ENCODE measurements around the gene ZNF711. TPM values are rescaled to one million over a fixed set of nuclear protein-coding genes. Genes with fewer than 3 reads are reported as not detected.
"Not testable (repeated sequence)": the region's sequence is repeated elsewhere in the genome, so short reads cannot be mapped to it uniquely, and the experiment has no call there.

ZNF711 gene
- under 1 TPM; 0.16 to 0.32 TPM for total RNA-seq

DNA sequence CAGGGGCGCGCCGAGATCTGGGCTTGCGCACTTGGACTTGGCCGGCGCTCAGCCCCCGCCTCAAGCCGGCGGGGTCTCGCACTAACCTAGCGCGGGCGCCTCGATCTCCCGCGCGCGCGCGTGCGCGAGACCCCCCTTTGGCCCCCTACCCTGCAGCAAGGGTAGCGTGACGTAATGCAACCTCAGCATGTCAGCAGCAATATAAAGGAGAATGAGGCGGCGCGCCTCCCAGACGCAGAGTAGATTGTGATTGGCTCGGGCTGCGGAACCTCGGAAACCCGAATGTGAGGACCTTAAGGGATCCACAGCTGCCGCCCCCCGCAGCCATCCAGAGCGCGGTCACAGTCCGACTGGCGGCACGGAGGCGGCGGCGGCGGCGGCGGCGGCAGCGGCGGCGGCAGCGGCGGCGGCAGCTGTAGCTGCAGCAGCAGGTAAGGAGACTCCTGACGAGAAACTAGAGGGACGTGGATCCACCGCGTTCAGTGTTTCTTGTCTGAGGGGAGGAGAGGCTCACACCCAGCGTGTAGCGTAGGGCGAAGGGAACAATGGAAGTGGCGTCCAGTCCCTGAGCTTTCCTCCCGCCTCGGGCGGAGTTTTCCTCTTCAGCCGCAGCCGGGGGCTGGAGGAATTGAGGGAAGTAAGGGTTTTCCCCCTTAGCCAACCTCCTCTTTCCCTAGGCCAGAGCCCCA lies at the start of gene ZNF711, which contains the start of gene SATL1:
ZNF711 (plus strand) TSS at position 231 of the 689 bp plus-strand sequence. CDS start 3,582 bp downstream, outside the sequence.
SATL1 (minus strand) TSS at position 19 of the 689 bp plus-strand sequence. CDS start 134,811 bp downstream, outside the sequence.
- peak within 1 kb of the TSS; percentile 84 for H3K4me3 Mint-ChIP-seq
- H3K36me3 Mint-ChIP-seq (ENCODE audit: low read depth): no peaks in the 10 kb centered on the region
- H3K9me3 Mint-ChIP-seq: no peaks in the 10 kb centered on the region
- peak within 1 kb of the TSS; percentile 66 for H3K27ac Mint-ChIP-seq
- peak; percentile 29 for ATAC-seq (replicated peaks)
- H3K4me1 Mint-ChIP-seq: peaks cover 4% of the 10 kb centered on the region
- H3K27me3 Mint-ChIP-seq: peaks cover 10% of the 10 kb centered on the region

GRCh38 chrX:85196319-85196718 lies 47.5 kb upstream of the ZNF711 start:
- Mint-ChIP-seq H3K27me3 (peaks cover 3% of the 10 kb centered on the region), H3K4me1 (no peaks in the 10 kb centered on the region), H3K36me3 (ENCODE audit: low read depth) (no peaks in the 10 kb centered on the region), H3K9me3 (peaks cover 5% of the 10 kb centered on the region), H3K27ac (no peak overlapping the region), H3K4me3 (no peak overlapping the region)
- ATAC-seq (replicated peaks): no peak

- Mint-ChIP-seq H3K27me3 (no peaks in the 10 kb centered on the region), H3K9me3 (no peaks in the 10 kb centered on the region), H3K36me3 (ENCODE audit: low read depth) (no peaks in the 10 kb centered on the region), H3K4me1 (no peaks in the 10 kb centered on the region), H3K27ac (no peak overlapping the region), H3K4me3 (no peak overlapping the region)
- ATAC-seq (replicated peaks): no peak
These were observed 40.3 kb upstream of the ZNF711 start for GRCh38 chrX:85203461-85203970.

DNA sequence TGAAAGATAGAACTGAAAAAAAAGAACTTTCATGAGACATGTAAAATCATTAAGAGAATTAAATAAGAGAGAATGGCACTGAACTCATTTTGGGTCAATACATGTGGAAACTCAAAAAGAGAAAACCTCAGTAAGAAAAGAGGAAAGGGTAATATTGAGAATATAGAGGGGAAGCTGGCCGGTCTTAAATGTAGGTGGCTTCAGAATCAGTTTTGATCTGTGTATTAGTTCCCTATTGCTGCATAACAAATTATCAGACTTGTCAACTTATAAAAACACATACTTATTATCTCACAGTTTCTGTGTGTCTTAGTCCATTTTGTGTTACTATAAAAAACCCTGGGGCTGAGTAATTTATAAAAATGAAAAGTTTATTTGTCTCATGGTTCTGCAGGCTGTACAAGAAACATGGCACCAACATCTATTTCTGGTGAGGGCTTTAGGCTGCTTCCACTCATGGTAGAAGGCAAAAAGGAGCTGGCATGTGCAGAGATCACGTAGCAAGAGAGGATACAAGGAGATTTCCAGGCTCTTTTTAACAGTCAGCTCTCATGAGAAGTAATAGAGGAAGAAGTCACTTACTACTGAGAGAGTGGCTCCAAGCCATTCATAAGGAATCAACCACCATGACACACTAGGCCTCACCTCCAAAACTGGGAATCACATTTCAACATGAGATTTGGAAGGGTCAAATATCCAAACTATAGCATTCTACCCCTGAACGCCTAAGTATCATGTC lies 29.8 kb upstream of the ZNF711 start:
- no peak for ATAC-seq (replicated peaks)
- no peaks in the 10 kb centered on the region for H3K4me1 Mint-ChIP-seq
- no peaks in the 10 kb centered on the region for H3K36me3 Mint-ChIP-seq (ENCODE audit: low read depth)

DNA sequence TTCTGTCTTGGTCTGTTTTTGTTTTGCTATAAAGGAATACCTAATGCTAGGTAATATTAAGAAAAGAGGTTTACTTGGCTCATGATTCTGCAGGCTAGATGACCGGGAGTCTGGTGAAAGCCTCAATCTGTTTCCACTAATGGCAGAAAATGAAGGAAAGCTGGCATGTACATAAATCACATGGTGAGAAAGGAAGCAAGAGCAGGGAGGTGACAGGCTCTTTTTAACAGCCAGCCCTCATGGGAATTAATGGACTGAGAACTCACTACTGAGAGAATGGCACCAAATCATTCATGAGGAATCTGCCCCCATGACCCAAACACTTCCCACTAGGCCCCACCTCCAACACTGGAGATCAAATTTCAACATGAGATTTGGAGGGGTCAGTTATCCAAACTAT lies 27.8 kb upstream of the ZNF711 start:
- Mint-ChIP-seq H3K27ac (no peak overlapping the region), H3K9me3 (no peaks in the 10 kb centered on the region), H3K36me3 (ENCODE audit: low read depth) (no peaks in the 10 kb centered on the region), H3K4me3 (no peak overlapping the region), H3K27me3 (no peaks in the 10 kb centered on the region), H3K4me1 (no peaks in the 10 kb centered on the region)
- no peak for ATAC-seq (replicated peaks)

More for the DNA sequence above, 29.8 kb upstream of the ZNF711 start:
- H3K27ac Mint-ChIP-seq: no peak overlapping the region
- no peaks in the 10 kb centered on the region for H3K27me3 Mint-ChIP-seq
- H3K9me3 Mint-ChIP-seq: peaks cover 5% of the 10 kb centered on the region
- no peak overlapping the region for H3K4me3 Mint-ChIP-seq

GRCh38 chrX:85221361-85221760 lies 22.4 kb upstream of the ZNF711 start:
- no peak for ATAC-seq (replicated peaks)

DNA sequence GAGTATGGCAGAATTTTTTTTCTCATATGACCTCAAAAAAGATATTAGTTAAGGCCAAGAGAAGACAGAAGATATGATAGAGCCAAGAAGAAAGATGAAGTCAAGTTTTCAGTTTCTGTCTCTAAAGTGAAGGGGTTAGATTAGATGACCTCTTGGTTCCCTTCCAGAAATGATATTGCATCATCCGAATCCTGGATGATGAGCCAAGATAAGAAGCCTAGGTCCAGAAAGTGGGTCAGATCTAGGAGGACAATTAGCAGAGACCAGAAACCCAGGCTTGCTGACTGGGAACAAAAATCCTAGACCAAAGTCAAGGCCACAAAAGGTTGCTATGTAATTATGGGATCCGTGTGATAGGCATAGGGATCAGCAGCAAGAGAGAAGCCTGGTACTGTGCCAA lies 20.4 kb upstream of the ZNF711 start:
- H3K36me3 Mint-ChIP-seq (ENCODE audit: low read depth): no peaks in the 10 kb centered on the region
- no peak overlapping the region for H3K4me3 Mint-ChIP-seq
- H3K27ac Mint-ChIP-seq: no peak overlapping the region
- ATAC-seq (replicated peaks): no peak
- H3K4me1 Mint-ChIP-seq: no peaks in the 10 kb centered on the region
- no peaks in the 10 kb centered on the region for H3K27me3 Mint-ChIP-seq
- no peaks in the 10 kb centered on the region for H3K9me3 Mint-ChIP-seq

More at GRCh38 chrX:85221361-85221760, 22.4 kb upstream of the ZNF711 start:
- Mint-ChIP-seq H3K9me3 (no peaks in the 10 kb centered on the region), H3K27me3 (no peaks in the 10 kb centered on the region), H3K36me3 (ENCODE audit: low read depth) (no peaks in the 10 kb centered on the region), H3K27ac (no peak overlapping the region), H3K4me1 (no peaks in the 10 kb centered on the region), H3K4me3 (peak overlapping the region; percentile 42)

GRCh38 chrX:85243155-85243554 lies 636 bp upstream of the ZNF711 start:
- no peak for ATAC-seq (replicated peaks)
- Mint-ChIP-seq H3K4me3 (peak overlapping the region; percentile 84), H3K4me1 (peaks cover 4% of the 10 kb centered on the region), H3K27ac (no peak overlapping the region), H3K36me3 (ENCODE audit: low read depth) (no peaks in the 10 kb centered on the region), H3K9me3 (no peaks in the 10 kb centered on the region), H3K27me3 (peaks cover 10% of the 10 kb centered on the region)

DNA sequence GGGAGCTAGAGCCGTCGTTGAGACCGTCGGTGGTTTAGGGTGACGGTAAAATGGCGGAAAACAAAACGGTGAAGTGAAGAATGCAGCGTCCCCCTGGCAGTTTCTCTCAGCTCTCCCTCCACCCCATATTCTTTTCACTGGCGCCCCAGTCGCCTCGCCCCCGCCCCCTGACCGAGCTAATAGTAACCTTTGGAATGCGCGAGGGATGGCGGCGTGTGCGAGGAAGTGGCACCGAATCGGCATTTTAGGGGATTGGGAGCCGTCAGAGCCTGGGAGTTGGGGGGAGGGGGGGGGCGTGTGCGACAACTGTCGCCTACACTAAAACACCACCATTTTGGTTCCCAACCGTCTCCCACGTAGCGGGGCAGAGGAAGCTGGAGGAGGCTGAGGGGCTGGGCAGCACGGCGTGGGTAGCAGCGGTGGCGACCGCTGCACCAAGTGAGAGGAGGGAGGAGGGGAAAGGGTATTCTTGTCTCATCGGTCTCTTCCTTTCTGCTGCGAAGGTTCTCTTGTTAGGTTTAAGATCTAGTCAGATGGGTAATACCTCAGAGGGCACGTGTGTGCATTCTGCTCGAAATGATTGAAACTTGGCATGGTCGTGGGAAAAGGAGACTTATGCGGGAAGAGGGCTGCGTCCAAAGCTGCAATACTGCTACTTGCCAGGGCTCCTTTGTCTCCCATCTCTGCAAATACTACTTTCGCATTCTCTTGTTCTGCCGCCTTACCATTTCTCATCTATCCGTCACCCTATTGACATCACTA lies 840 bp downstream of the ZNF711 start:
- Mint-ChIP-seq H3K9me3 (no peaks in the 10 kb centered on the region), H3K4me3 (peak overlapping the region; percentile 84), H3K27ac (peak overlapping the region; percentile 66), H3K36me3 (ENCODE audit: low read depth) (no peaks in the 10 kb centered on the region), H3K4me1 (peaks cover 4% of the 10 kb centered on the region), H3K27me3 (peaks cover 10% of the 10 kb centered on the region)
- ATAC-seq (replicated peaks): peak; percentile 38

DNA sequence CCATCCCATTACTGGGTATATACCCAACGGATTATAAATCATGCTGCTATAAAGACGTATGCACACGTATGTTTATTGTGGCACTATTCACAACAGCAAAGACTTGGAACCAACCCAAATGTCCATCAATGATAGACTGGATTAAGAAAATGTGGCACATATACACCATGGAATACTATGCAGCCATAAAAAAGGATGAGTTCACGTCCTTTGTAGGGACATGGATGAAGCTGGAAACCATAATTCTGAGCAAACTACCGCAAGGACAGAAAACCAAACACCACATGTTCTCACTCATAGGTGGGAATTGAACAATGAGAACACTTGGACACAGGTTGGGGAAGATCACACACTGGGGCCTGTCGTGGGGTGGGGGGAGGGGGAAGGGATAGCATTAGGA lies 41.5 kb downstream of the ZNF711 start:
- not testable (repeated sequence) for H3K4me3 Mint-ChIP-seq; H3K27me3 Mint-ChIP-seq; H3K4me1 Mint-ChIP-seq; H3K36me3 Mint-ChIP-seq (ENCODE audit: low read depth); H3K27ac Mint-ChIP-seq; H3K9me3 Mint-ChIP-seq; ATAC-seq (replicated peaks)

DNA sequence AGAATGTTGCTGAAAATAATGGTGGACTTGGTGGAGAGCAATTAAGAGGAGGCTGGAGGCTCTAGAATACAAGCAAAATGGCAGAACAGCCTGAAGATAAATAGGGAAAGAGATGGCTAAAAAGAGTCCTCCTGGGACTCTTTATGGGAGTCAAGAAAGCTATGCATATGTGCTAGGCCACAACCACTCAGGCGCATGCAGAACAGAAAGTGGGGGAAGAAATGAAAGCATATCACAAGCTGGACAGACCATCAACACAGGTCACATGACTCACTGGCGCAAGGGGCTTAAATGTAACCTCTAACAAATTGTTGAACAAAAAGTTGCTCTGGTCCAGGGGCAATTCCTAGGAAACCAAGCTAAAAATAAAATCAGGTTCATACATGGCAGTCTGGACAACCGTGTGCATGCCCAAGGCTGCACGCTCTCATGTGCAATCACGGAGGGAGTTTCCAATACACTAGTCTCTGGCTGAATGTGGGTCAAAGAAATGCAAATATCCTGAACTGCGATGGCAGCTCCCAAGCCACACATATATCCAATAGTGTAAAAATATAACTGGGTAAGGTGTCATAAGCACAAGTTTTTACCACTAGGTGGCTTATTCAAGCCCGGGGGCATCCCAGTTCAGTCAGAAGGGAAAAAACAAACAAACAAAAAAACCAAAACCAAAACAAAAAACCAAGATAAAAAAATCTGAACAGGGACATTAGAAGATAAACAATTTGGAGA lies 45.4 kb downstream of the ZNF711 start:
- Mint-ChIP-seq H3K4me3 (no peak overlapping the region), H3K9me3 (peaks cover 8% of the 10 kb centered on the region), H3K36me3 (ENCODE audit: low read depth) (no peaks in the 10 kb centered on the region), H3K27me3 (no peaks in the 10 kb centered on the region), H3K4me1 (no peaks in the 10 kb centered on the region), H3K27ac (no peak overlapping the region)
- ATAC-seq (replicated peaks): no peak

DNA sequence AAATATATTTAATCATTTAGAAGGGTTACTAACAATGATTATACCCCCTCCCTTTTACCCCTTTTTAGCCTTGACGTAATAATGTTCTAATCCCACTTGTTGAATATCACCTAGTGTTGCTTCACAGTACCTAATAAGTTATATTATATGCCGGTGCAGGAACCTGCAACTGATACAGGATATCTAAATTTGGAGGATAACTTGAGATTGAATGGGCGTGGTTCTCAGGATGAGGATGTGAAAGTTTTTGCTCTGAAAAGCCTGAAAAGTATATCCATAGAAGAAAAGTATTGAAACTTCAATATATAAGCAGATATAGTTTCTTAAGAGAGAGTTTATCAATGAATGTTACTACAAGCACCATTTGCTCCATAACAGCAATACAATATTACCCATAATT lies 59.8 kb downstream of the ZNF711 start:
- no peaks in the 10 kb centered on the region for H3K9me3 Mint-ChIP-seq
- no peaks in the 10 kb centered on the region for H3K36me3 Mint-ChIP-seq (ENCODE audit: low read depth)
- no peak overlapping the region for H3K27ac Mint-ChIP-seq
- no peaks in the 10 kb centered on the region for H3K4me1 Mint-ChIP-seq
- ATAC-seq (replicated peaks): no peak
- H3K27me3 Mint-ChIP-seq: no peaks in the 10 kb centered on the region
- no peak overlapping the region for H3K4me3 Mint-ChIP-seq

- ATAC-seq (replicated peaks): no peak
- H3K9me3 Mint-ChIP-seq: no peaks in the 10 kb centered on the region
- H3K36me3 Mint-ChIP-seq (ENCODE audit: low read depth): no peaks in the 10 kb centered on the region
- no peak overlapping the region for H3K4me3 Mint-ChIP-seq
- H3K4me1 Mint-ChIP-seq: no peaks in the 10 kb centered on the region
- H3K27ac Mint-ChIP-seq: no peak overlapping the region
- H3K27me3 Mint-ChIP-seq: no peaks in the 10 kb centered on the region
These were observed 65.9 kb downstream of the ZNF711 start for GRCh38 chrX:85309717-85310116.

- not testable (repeated sequence) for H3K4me3 Mint-ChIP-seq; H3K4me1 Mint-ChIP-seq; H3K27ac Mint-ChIP-seq; H3K9me3 Mint-ChIP-seq; H3K36me3 Mint-ChIP-seq (ENCODE audit: low read depth); ATAC-seq (replicated peaks); H3K27me3 Mint-ChIP-seq
These were observed 67.6 kb downstream of the ZNF711 start for GRCh38 chrX:85311348-85311747.
